GM12891 (cell line): ENCODE data around the gene DBH.

Source experiments
- POLR2A ChIP-seq: IDR thresholded peaks from 2 replicates; pipeline ENCODE4 v1.6.1; 2011; ENCODE audit warnings: low read depth, low read length, control low read depth
- POLR2AphosphoS5 ChIP-seq: IDR thresholded peaks from 2 replicates; pipeline ENCODE4 v1.6.1; 2011; ENCODE audit warnings: low read depth, low read length, control low read depth
- SPI1 ChIP-seq: IDR thresholded peaks from 2 replicates; pipeline ENCODE4 v1.6.1; 2011; ENCODE audit warnings: low read depth, low read length, control low read depth

DNA sequence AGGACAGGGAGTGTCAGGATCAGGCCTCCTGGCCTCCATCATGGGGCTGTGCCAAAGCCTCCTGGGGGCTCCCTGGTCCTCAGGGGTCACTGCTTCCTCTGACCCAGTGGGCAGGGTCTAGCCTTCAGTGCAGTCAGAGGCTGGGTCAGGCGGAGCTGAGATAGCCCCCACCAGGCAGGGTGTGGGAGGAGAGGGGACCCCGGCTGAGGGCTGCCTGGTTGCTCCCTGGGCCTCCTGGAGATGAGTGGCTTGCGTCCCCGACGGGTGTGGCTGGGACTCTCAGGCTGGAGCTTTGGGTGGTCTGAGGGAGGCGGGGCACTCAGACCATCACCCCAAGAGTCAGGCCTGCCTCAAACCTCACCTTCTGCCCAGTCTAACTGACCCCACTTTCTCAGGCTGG is 48.7 kb upstream of the DBH start:
- TF ChIP-seq POLR2A (no peak), POLR2AphosphoS5 (no peak), SPI1 (no peak)
